ENCODE data around the gene MPPED2. TPM values are rescaled to one million over a fixed set of nuclear protein-coding genes. Genes with fewer than 3 reads are reported as not detected.
A peak's percentile ranks its signal among the peaks of the same experiment; 100 is the strongest.

The MPPED2 gene
- total and polyA plus RNA-seq, 2 donors from 2014 or later, result 10.8 to 12.9 TPM

- Histone ChIP-seq H3K27ac (ENCODE audit: low read depth in 2 of 2, low read length in 2 of 2) (no peak overlapping the region), H3K9ac (ENCODE audit: low read length in 3 of 3) (no peak overlapping the region), H3K4me3 (ENCODE audit: low read length in 3 of 3) (no peak overlapping the region), H3K27me3 (ENCODE audit: control insufficient read depth, insufficient read depth, low read length) (peaks cover 10% of the 10 kb centered on the region), H3K9me3 (ENCODE audit: control insufficient read depth in 2 of 3, insufficient read depth in 1 of 3, low read length in 3 of 3) (no peaks in the 10 kb centered on the region), H3K36me3 (ENCODE audit: control insufficient read depth in 2 of 3, insufficient read depth in 3 of 3, low read length in 3 of 3) (no peaks in the 10 kb centered on the region), H3K4me1 (ENCODE audit: control insufficient read depth in 2 of 3, insufficient read depth in 2 of 3, low read depth in 1 of 3, low read length in 3 of 3) (peaks cover 0 to 6% (median 4%) of the 10 kb centered on the region in 3 donors)
- DNase-seq, result no peak
- FAIRE-seq, result no peak
- intact Hi-C loops (cut with DNase I), result no loop called here
- no peak for TF ChIP-seq CTCF (IDR thresholded peaks at IDR 0.05; ENCODE audit: borderline replicate concordance, extremely low read depth, insufficient read depth)
Observed at GRCh38 chr11:30578406-30578805, 7.7 kb downstream of the MPPED2 start.

GRCh38 chr11:30573951-30574350 is 12.2 kb downstream of the MPPED2 start:
- no peak overlapping the region for H3K27ac ChIP-seq (ENCODE audit: low read depth in 2 of 2, low read length in 2 of 2)
- H3K4me1 ChIP-seq (ENCODE audit: control insufficient read depth in 2 of 3, insufficient read depth in 2 of 3, low read depth in 1 of 3, low read length in 3 of 3), result no peaks in the 10 kb centered on the region
- no peak for FAIRE-seq
- H3K27me3 ChIP-seq (ENCODE audit: control insufficient read depth, insufficient read depth, low read length), result peaks cover 3% of the 10 kb centered on the region
- no peaks in the 10 kb centered on the region for H3K36me3 ChIP-seq (ENCODE audit: control insufficient read depth in 2 of 3, insufficient read depth in 3 of 3, low read length in 3 of 3)
- no peaks in the 10 kb centered on the region for H3K9me3 ChIP-seq (ENCODE audit: control insufficient read depth in 2 of 3, insufficient read depth in 1 of 3, low read length in 3 of 3)
- no peak for TF ChIP-seq CTCF (IDR thresholded peaks at IDR 0.05; ENCODE audit: borderline replicate concordance, extremely low read depth, insufficient read depth)
- DNase-seq, result no peak
- no peak overlapping the region for H3K9ac ChIP-seq (ENCODE audit: low read length in 3 of 3)
- intact Hi-C loops (cut with DNase I), result no loop called here
- no peak overlapping the region for H3K4me3 ChIP-seq (ENCODE audit: low read length in 3 of 3)

GRCh38 chr11:30568931-30569330 is 17.2 kb downstream of the MPPED2 start:
- no peaks in the 10 kb centered on the region for H3K4me1 ChIP-seq (ENCODE audit: control insufficient read depth in 2 of 3, insufficient read depth in 2 of 3, low read depth in 1 of 3, low read length in 3 of 3)
- no peak overlapping the region for H3K4me3 ChIP-seq (ENCODE audit: low read length in 3 of 3)
- intact Hi-C loops (cut with DNase I), result no loop called here
- no peak for TF ChIP-seq CTCF (IDR thresholded peaks at IDR 0.05; ENCODE audit: borderline replicate concordance, extremely low read depth, insufficient read depth)
- no peak overlapping the region for H3K9ac ChIP-seq (ENCODE audit: low read length in 3 of 3)
- H3K27me3 ChIP-seq (ENCODE audit: control insufficient read depth, insufficient read depth, low read length), result peaks cover 3% of the 10 kb centered on the region
- H3K9me3 ChIP-seq (ENCODE audit: control insufficient read depth in 2 of 3, insufficient read depth in 1 of 3, low read length in 3 of 3), result no peaks in the 10 kb centered on the region
- DNase-seq (peak in 4 of 5 donors; percentile 50 to 76 (median 60)), FAIRE-seq (no peak)
- no peak overlapping the region for H3K27ac ChIP-seq (ENCODE audit: low read depth in 2 of 2, low read length in 2 of 2)
- no peaks in the 10 kb centered on the region for H3K36me3 ChIP-seq (ENCODE audit: control insufficient read depth in 2 of 3, insufficient read depth in 3 of 3, low read length in 3 of 3)

GRCh38 chr11:30567644-30568043 is 18.5 kb downstream of the MPPED2 start:
- Histone ChIP-seq H3K27me3 (ENCODE audit: control insufficient read depth, insufficient read depth, low read length) (peaks cover 3% of the 10 kb centered on the region), H3K4me1 (ENCODE audit: control insufficient read depth in 2 of 3, insufficient read depth in 2 of 3, low read depth in 1 of 3, low read length in 3 of 3) (no peaks in the 10 kb centered on the region)
- FAIRE-seq, result no peak

More at GRCh38 chr11:30567644-30568043, 18.5 kb downstream of the MPPED2 start:
- H3K9ac ChIP-seq (ENCODE audit: low read length in 3 of 3), result no peak overlapping the region
- DNase-seq, result no peak
- no peak overlapping the region for H3K4me3 ChIP-seq (ENCODE audit: low read length in 3 of 3)
- H3K36me3 ChIP-seq (ENCODE audit: control insufficient read depth in 2 of 3, insufficient read depth in 3 of 3, low read length in 3 of 3), result no peaks in the 10 kb centered on the region
- H3K27ac ChIP-seq (ENCODE audit: low read depth in 2 of 2, low read length in 2 of 2), result no peak overlapping the region
- intact Hi-C loops (cut with DNase I), result no loop called here
- no peak for TF ChIP-seq CTCF (IDR thresholded peaks at IDR 0.05; ENCODE audit: borderline replicate concordance, extremely low read depth, insufficient read depth)
- no peaks in the 10 kb centered on the region for H3K9me3 ChIP-seq (ENCODE audit: control insufficient read depth in 2 of 3, insufficient read depth in 1 of 3, low read length in 3 of 3)
